Epithelial cell of esophagus (primary cell): ENCODE data around the gene FPR1.

Experiments used
- DNase-seq: peaks from one replicate; pipeline ENCODE4 v3.0.0; 2010; ENCODE audit warnings: low read depth
- H3K4me3 ChIP-seq: 2 replicates; pipeline ENCODE4 v1.5.1; 2011; ENCODE audit warnings: mild to moderate bottlenecking, low read length, control low read depth
- TF ChIP-seq, protein P1 (sequence below): IDR thresholded peaks from 2 replicates; pipeline ENCODE4 v1.5.1; 2011; ENCODE audit warnings: low read depth, mild to moderate bottlenecking, low read length, control low read depth, inconsistent platforms; ENCODE audit not compliant: insufficient read depth; ENCODE audit errors: missing control alignments

The FPR1 gene

DNA sequence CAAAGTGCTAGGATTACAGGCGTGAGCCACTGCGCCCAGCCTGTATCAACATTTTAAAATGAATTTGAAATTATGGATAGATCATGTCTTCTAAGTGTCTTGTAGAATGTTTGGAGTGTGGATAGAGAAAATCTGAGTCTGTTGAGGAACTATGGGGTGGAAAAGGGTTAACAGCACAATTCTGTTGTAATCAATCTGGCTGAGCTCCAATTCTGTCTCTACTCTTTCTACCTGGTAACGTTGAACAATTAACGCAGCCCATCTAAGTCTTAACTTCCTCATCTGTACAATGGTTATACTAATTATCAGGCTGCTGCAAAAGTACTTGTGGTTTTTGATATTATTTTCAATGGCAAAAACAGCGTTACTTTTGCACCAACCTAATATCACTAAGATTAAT, 13.4 kb upstream of the FPR1 start:
- TF ChIP-seq, protein P1, sequence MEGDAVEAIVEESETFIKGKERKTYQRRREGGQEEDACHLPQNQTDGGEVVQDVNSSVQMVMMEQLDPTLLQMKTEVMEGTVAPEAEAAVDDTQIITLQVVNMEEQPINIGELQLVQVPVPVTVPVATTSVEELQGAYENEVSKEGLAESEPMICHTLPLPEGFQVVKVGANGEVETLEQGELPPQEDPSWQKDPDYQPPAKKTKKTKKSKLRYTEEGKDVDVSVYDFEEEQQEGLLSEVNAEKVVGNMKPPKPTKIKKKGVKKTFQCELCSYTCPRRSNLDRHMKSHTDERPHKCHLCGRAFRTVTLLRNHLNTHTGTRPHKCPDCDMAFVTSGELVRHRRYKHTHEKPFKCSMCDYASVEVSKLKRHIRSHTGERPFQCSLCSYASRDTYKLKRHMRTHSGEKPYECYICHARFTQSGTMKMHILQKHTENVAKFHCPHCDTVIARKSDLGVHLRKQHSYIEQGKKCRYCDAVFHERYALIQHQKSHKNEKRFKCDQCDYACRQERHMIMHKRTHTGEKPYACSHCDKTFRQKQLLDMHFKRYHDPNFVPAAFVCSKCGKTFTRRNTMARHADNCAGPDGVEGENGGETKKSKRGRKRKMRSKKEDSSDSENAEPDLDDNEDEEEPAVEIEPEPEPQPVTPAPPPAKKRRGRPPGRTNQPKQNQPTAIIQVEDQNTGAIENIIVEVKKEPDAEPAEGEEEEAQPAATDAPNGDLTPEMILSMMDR, result no peak
- DNase-seq, result no peak
- H3K4me3 ChIP-seq, result no peak overlapping the region

DNA sequence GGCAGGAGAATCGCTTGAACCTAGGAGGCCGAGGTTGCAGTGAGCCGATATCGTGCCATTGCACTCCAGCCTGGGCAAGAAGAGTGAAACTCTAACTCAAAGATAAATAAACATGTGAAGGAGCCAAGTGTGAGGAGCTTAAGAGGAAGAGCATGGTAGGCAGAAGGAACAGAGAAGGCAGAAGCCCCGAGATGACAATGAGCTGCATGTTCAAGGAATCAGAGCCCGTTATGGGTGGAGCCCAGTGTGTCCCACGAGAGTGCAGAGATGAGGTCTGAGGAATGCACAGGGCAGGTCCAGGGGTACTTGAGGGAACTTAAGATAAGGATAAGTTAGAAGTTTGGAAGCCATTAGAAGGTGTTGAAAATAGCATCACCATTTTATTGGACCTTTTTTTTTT, 10.0 kb upstream of the FPR1 start:
- no peak for DNase-seq
- H3K4me3 ChIP-seq, result no peak overlapping the region
- TF ChIP-seq, protein P1, result no peak

DNA sequence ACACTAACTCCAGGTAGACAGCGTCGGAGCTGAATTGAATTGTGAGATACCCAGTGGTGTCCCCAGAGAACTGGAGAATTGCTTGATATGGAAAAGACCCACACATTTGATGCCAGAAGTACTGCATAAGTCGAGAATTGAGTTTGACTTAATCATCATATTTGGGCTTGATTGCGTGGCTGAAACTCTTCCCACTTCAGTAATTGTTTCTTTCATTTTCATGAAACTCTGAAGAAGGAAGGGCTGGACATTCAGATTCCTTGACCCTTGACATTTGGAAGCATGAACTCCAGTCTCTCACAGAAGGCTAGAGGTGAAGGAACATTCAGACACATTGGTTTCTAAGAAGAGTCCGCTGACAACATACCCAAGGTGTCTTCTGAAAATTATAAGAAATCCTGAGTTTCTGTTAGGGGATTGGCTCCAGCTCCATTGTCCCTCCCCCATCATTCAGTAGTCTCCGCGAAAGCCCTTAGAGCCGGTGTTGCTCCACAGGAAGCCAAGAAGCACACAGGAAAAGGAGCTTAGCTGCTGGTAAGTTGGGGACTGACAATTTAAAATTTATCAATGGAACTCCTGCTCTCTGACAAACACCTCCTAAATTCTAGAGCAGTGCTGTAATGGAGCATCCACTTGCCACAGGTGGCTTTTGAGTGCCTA, 9.1 kb upstream of the FPR1 start, which contains the start of gene FPR2:
TSS of gene FPR2 (plus strand) at position 484 of the 660 bp plus-strand sequence. CDS start 7,479 bp downstream, outside the sequence.
- no peak within 1 kb of the TSS for H3K4me3 ChIP-seq
- no peak for DNase-seq
- TF ChIP-seq, protein P1, result no peak

DNA sequence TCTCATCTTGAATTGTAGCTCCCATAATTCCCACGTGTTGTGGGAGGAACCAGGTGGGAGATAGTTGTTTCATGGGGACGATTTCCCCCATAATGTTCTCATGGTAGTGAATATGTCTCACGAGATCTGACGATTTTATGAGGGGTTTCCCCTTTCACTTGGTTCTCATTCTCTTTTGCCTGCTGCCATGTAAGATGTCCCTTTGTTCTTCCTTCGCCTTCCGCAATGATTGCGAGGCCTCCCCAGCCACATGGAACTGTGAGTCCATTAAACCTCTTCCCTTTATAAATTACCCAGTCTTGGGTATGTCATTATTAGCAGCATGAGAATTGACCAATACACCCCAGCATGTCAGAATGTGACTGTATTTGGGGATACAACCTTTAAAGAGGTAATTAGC, 3.9 kb upstream of the FPR1 start:
- TF ChIP-seq, protein P1, result no peak
- DNase-seq, result no peak
- H3K4me3 ChIP-seq, result no peak overlapping the region

DNA sequence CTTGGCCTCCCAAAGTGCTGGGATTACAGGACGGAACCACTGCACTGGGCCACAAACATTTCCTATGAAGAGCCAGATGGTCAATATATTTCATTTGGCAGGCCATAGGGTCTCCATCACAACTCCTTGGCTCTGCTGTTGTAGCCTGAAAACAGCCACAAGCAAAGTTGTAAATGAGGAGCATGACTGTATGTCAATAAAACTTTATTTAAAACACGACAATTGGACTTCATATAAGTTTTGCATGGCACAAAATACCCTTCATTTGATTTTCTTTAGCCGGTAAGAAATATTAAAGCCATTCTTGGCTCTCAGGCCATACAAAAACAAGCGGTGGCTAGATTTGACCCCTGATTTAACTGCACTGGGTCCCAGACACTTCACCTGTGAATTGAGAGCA, 3.1 kb upstream of the FPR1 start:
- DNase-seq, result no peak
- no peak overlapping the region for H3K4me3 ChIP-seq
- TF ChIP-seq, protein P1, result no peak

DNA sequence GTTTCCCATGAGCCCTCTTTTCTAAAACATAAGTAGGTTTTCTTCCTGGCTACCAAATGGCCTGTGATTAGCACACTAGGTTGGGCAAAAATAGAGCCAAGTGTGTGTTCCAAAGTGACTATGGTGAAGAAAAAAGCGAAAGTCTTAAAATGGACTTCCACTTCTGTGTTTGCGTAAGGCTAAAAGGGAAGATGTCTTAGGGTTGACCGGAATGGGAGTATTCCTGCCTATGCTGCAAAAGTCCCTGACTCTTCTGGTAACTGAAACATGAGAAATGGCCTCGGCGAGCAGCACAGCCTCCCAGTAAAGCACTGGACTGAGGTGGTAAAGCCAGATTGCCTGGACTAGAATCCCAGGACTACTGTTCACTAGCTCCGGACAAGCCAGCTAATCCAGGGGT, 2.4 kb upstream of the FPR1 start:
- TF ChIP-seq, protein P1, result no peak
- H3K4me3 ChIP-seq, result no peak overlapping the region
- no peak for DNase-seq

DNA sequence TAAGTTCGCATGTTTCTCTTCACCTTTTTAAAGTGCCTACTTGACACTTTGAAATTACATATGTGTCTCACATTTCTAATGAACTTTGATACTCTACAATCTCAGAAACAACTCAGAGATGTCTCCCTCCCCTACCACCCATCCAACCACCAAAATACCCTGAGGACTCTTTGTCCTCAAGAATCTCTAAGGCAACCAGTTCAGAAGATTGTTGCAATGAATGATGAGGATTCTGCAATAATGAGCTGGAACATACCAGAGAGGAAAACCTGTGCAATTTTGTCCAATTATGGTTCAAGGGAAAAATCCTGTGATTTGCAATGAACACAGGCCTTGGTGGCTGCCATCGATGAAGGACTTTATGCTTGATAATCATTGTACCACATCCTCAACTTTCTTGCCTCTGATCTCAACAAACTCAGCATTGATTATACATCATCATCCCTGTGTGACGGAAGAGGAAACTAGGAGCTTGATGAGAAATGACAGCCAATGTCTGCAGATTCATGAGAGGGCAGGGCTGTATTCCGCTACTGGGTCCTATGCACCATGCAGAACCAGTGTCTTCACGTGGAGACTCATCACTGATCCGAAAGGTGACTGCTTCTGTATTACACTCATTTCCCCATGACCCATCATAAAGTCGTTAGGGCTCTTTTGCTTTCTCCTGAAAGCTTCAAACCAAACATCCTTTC, 1.1 kb downstream of the FPR1 start:
- TF ChIP-seq, protein P1, result no peak
- no peak overlapping the region for H3K4me3 ChIP-seq
- DNase-seq, result no peak
